H1 (cell line): ENCODE data around the gene CAMSAP1.

ENCODE experiments used
- CREB1 ChIP-seq: IDR thresholded peaks from 2 replicates; pipeline ENCODE4 v1.6.1; 2012; ENCODE audit warnings: inconsistent platforms
- EP300 ChIP-seq, 2 experiments: IDR thresholded peaks; 1 replicate in 1 of 2; 2 replicates in 1 of 2; pipeline ENCODE4 v1.6.1; 2011 to 2012; ENCODE audit warnings: low read depth in 2 of 2, low read length in 2 of 2, mild to moderate bottlenecking in 2 of 2, borderline replicate concordance in 1 of 2, inconsistent platforms in 1 of 2, moderate library complexity in 1 of 2
- GTF2F1 ChIP-seq: IDR thresholded peaks from 2 replicates; pipeline ENCODE4 v1.6.1; 2012; ENCODE audit warnings: low read depth, low read length, improper control_type of control experiment, borderline replicate concordance
- RAD21 ChIP-seq, 2 experiments: IDR thresholded peaks in 1 of 2; conservative IDR thresholded peaks in 1 of 2; 2 replicates each; pipeline ENCODE4 v1.6.1; 2011; ENCODE audit warnings: low read depth in 2 of 2, low read length in 2 of 2, improper control_type of control experiment in 1 of 2, inconsistent platforms in 1 of 2, mild to moderate bottlenecking in 1 of 2, moderate library complexity in 1 of 2
- RNF2 ChIP-seq: fragments of 200-900, 300-1000 bp; sonication (generic); IDR thresholded peaks from 2 replicates; pipeline ENCODE4 v1.7.1; 2016; ENCODE audit warnings: borderline replicate concordance, low read depth, mild to moderate bottlenecking, antibody characterized with exemption, low read length; ENCODE audit not compliant: poor library complexity, severe bottlenecking; ENCODE audit errors: missing control alignments
- SP1 ChIP-seq: IDR thresholded peaks from 2 replicates; pipeline ENCODE4 v1.6.1; 2011; ENCODE audit warnings: low read depth, low read length
- YY1 ChIP-seq: IDR thresholded peaks from 2 replicates; pipeline ENCODE4 v1.6.1; 2011; ENCODE audit warnings: low read depth, mild to moderate bottlenecking, low read length
- TF ChIP-seq, protein P1 (sequence below), 3 experiments: IDR thresholded peaks; 1 replicate in 2 of 3; 2 replicates in 1 of 3; pipeline versions ENCODE4 v1.5.1 to v1.6.1; 2011; ENCODE audit warnings: low read length in 3 of 3, mild to moderate bottlenecking in 3 of 3, inconsistent platforms in 2 of 3, low read depth in 1 of 3, moderate library complexity in 1 of 3; ENCODE audit not compliant: insufficient read depth in 1 of 3; ENCODE audit errors: control extremely low read depth in 1 of 3
- TF ChIP-seq, protein P2 (sequence below): IDR thresholded peaks from 2 replicates; pipeline ENCODE4 v1.6.1; 2011; ENCODE audit warnings: low read length, improper control_type of control experiment

DNA sequence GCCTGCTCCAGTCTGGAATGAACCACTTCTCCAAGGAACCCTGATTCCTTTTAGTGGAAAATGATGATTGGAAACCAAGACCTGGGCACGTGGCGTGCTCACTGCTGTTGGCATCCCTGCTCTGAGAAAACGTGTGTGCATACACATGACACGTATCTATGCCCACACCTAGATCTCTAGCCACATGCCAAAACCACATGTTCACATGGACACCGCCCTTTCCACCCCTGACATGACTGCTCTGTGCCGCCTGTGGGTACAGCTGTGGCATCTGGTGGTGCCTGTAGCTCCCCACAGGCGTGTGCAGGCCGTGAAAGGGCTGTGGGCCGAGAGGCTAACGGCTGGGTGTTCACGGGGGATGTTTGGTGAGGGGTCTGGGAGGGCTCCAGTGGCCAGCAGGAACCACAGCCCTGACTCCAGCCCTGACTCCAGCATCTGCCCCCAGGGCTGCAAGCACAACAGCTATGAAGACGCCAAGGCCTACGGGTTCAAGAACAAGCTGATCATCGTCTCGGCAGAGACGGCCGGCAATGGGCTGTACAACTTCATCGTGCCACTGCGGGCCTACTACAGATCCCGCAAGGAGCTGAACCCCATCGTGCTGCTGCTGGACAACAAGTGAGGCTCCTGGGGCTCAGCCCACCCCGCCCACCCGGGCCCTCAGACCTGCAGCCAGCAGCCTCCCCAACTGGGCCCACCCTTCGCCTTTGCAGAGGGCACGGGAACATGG is 130.3 kb downstream of the CAMSAP1 start:
- no peak for TF ChIP-seq RAD21 (IDR thresholded peaks at IDR 0.05 in 1 of 2, conservative IDR thresholded peaks at IDR 0.05 in 1 of 2; ENCODE audit: low read depth in 2 of 2, low read length in 2 of 2)
- TF ChIP-seq, protein P1, sequence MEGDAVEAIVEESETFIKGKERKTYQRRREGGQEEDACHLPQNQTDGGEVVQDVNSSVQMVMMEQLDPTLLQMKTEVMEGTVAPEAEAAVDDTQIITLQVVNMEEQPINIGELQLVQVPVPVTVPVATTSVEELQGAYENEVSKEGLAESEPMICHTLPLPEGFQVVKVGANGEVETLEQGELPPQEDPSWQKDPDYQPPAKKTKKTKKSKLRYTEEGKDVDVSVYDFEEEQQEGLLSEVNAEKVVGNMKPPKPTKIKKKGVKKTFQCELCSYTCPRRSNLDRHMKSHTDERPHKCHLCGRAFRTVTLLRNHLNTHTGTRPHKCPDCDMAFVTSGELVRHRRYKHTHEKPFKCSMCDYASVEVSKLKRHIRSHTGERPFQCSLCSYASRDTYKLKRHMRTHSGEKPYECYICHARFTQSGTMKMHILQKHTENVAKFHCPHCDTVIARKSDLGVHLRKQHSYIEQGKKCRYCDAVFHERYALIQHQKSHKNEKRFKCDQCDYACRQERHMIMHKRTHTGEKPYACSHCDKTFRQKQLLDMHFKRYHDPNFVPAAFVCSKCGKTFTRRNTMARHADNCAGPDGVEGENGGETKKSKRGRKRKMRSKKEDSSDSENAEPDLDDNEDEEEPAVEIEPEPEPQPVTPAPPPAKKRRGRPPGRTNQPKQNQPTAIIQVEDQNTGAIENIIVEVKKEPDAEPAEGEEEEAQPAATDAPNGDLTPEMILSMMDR (IDR thresholded peaks at IDR 0.05; ENCODE audit: control extremely low read depth in 1 of 3, insufficient read depth in 1 of 3, low read depth in 1 of 3, low read length in 3 of 3): no peak
- no peak for TF ChIP-seq GTF2F1
- TF ChIP-seq YY1: no peak
- no peak for TF ChIP-seq SP1
- no peak for TF ChIP-seq EP300 (IDR thresholded peaks at IDR 0.05; ENCODE audit: borderline replicate concordance in 1 of 2, low read depth in 2 of 2, low read length in 2 of 2)
- TF ChIP-seq RNF2: no peak
- no peak for TF ChIP-seq CREB1
- TF ChIP-seq, protein P2, sequence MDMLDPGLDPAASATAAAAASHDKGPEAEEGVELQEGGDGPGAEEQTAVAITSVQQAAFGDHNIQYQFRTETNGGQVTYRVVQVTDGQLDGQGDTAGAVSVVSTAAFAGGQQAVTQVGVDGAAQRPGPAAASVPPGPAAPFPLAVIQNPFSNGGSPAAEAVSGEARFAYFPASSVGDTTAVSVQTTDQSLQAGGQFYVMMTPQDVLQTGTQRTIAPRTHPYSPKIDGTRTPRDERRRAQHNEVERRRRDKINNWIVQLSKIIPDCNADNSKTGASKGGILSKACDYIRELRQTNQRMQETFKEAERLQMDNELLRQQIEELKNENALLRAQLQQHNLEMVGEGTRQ: no peak
